ENCODE results near the gene MARCOL. TPM values are rescaled to one million over a fixed set of nuclear protein-coding genes. Genes with fewer than 3 reads are reported as not detected.

MARCOL gene
- total and polyA plus RNA-seq, 10 of the 15 experiments (the other 5 are each of a cell fraction or from before 2014, with no cell fraction given), result 1.4 TPM; not detected in 9

- TF ChIP-seq SKIL (IDR thresholded peaks at IDR 0.05; ENCODE audit: low read depth, poor library complexity, severe bottlenecking) (no peak), CHD2 (IDR thresholded peaks at IDR 0.05; ENCODE audit: borderline replicate concordance, low read depth, low read length) (no peak)
These were observed 45.1 kb upstream of the MARCOL start (continued) for GRCh38 chr5:148193202-148193601.

- FAIRE-seq, result no peak
- in situ Hi-C loops (cut with MboI), result no loop called here
- ATAC-seq, result no peak
- DNase-seq (ENCODE audit: low read depth, low spot score), result no peak
- Histone ChIP-seq H3K9ac (ENCODE audit: control insufficient read depth, insufficient read depth, low read length) (no peak overlapping the region), H3K27ac (ENCODE audit: control insufficient read depth, insufficient read depth) (no peak overlapping the region), H3K4me3 (no peak overlapping the region), H4K20me1 (ENCODE audit: control insufficient read depth, insufficient read depth) (no peaks in the 10 kb centered on the region), H2AFZ (ENCODE audit: control insufficient read depth, low read depth, low read length) (no peak overlapping the region), H3K4me2 (ENCODE audit: control insufficient read depth, insufficient read depth) (no peak overlapping the region), H3K9me3 (replicated peaks; ENCODE audit: control insufficient read depth, insufficient read depth, low read length) (no peaks in the 10 kb centered on the region), H3K27me3 (replicated peaks in 1 of 2; ENCODE audit: control insufficient read depth in 2 of 2, insufficient read depth in 2 of 2, low read length in 1 of 2) (no peaks in the 10 kb centered on the region), H3K4me1 (ENCODE audit: control insufficient read depth, insufficient read depth, low read length) (no peaks in the 10 kb centered on the region), H3K36me3 (ENCODE audit: control insufficient read depth in 2 of 2, insufficient read depth in 2 of 2, low read length in 1 of 2) (no peaks in the 10 kb centered on the region), H3K79me2 (ENCODE audit: control insufficient read depth, insufficient read depth, low read length) (no peaks in the 10 kb centered on the region)
- SMC1A ChIA-PET (ENCODE audit: uncharacterized antibody, unreplicated experiment), result no interaction called here
- POLR2A ChIA-PET, result no interaction called here
- intact Hi-C loops (cut with micrococcal nuclease; ENCODE audit: unreplicated experiment), result no loop called here
- WGBS (ENCODE audit: insufficient coverage, insufficient replicate concordance, low lambda C conversion rate, missing lambda C conversion rate), result 0% methylated on average over 2 of the region's 2 CpGs
- RAD21 ChIA-PET (ENCODE audit: unreplicated experiment), result no interaction called here
- BruUV-seq (replicated peaks), result no TSS peak
- CTCF ChIA-PET, result no interaction called here
- TF ChIP-seq CUX1 (IDR thresholded peaks at IDR 0.05; ENCODE audit: insufficient replicate concordance, low read depth, low read length), result no peak
- TF ChIP-seq ASH2L (IDR thresholded peaks at IDR 0.05; ENCODE audit: borderline replicate concordance, low read depth), result no peak
- no peak for TF ChIP-seq REST (IDR thresholded peaks at IDR 0.05; ENCODE audit: low read depth, low read length)
- no peak for TF ChIP-seq LARP7 (IDR thresholded peaks at IDR 0.05)
- TF ChIP-seq FOXM1 (IDR thresholded peaks at IDR 0.05; ENCODE audit: low read depth, low read length), result no peak
- no peak for TF ChIP-seq TARDBP (IDR thresholded peaks at IDR 0.05; ENCODE audit: borderline replicate concordance)
- no peak for TF ChIP-seq ZNF24 (IDR thresholded peaks at IDR 0.05)
- no peak for TF ChIP-seq CREM (IDR thresholded peaks at IDR 0.05; ENCODE audit: low read depth)
These were observed 37.2 kb upstream of the MARCOL start for GRCh38 chr5:148201151-148201550.

All from GM12878 (cell line).